Choroid plexus epithelial cell (primary cell): Measurements from ENCODE around the gene CHCHD10.

ENCODE experiments used
- DNase-seq: peaks from one replicate; pipeline ENCODE4 v3.0.0-alpha.2; 2010; ENCODE audit warnings: low read depth
- H3K4me3 ChIP-seq: 2 replicates; pipeline ENCODE4 v1.5.1; 2011; ENCODE audit warnings: low read depth, mild to moderate bottlenecking, control low read depth, low read length, moderate library complexity
- TF ChIP-seq, protein P1 (sequence below): conservative IDR thresholded peaks from 2 replicates; pipeline ENCODE4 v1.5.1; 2011; ENCODE audit warnings: low read depth, mild to moderate bottlenecking, control low read depth, inconsistent platforms, low read length, moderate library complexity

The CHCHD10 gene

DNA sequence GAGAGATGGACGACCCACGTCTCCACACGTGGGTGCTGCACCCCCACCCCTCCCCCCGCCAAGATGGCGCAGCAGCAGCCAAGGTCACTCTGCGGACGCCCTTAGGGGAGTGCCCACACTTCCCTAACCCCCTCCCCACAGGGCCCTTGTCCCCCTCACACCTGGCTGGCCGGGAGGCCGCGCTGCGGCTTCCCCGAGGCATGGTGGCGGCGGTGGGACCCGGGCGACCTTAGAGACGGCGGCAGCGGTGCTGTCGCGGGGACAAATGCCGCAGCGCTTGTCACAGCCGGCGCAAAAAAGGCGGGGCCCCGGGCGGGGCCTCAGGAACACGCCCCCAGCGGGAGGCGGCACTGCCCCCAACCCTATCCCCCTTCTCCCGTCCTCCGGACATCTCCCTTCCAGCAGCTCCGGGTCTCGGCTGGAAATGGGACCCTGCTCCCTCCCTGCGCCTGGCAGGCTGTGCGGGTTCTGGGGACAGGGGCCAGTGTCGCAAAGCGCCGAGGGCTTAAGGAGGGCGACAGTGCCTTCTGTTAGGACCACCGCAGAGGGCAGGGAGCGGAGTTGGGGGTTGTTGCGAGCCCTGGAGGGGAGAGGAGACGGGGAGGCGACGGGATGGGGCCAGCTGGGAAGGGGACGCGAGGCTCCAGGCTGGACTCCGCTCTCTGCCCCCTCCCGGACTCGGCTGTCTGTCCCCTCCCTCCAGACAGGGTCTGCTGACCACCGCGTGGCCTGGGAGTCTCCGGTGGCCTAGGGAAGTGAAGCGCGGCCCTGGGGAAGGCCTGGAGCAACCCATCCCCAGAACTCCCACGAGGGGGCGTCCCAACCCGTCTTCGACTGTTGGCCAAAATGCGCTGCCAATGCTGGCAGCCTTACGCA, at the start of gene CHCHD10:
Gene CHCHD10, minus strand, starts transcription at position 300 of the 876 bp plus-strand sequence. Its CDS starts 98 bp downstream, at position 202.
- H3K4me3 ChIP-seq: peak within 1 kb of the TSS; percentile 63
- TF ChIP-seq, protein P1, sequence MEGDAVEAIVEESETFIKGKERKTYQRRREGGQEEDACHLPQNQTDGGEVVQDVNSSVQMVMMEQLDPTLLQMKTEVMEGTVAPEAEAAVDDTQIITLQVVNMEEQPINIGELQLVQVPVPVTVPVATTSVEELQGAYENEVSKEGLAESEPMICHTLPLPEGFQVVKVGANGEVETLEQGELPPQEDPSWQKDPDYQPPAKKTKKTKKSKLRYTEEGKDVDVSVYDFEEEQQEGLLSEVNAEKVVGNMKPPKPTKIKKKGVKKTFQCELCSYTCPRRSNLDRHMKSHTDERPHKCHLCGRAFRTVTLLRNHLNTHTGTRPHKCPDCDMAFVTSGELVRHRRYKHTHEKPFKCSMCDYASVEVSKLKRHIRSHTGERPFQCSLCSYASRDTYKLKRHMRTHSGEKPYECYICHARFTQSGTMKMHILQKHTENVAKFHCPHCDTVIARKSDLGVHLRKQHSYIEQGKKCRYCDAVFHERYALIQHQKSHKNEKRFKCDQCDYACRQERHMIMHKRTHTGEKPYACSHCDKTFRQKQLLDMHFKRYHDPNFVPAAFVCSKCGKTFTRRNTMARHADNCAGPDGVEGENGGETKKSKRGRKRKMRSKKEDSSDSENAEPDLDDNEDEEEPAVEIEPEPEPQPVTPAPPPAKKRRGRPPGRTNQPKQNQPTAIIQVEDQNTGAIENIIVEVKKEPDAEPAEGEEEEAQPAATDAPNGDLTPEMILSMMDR: peak; percentile 80
- peak; percentile 70 for DNase-seq

DNA sequence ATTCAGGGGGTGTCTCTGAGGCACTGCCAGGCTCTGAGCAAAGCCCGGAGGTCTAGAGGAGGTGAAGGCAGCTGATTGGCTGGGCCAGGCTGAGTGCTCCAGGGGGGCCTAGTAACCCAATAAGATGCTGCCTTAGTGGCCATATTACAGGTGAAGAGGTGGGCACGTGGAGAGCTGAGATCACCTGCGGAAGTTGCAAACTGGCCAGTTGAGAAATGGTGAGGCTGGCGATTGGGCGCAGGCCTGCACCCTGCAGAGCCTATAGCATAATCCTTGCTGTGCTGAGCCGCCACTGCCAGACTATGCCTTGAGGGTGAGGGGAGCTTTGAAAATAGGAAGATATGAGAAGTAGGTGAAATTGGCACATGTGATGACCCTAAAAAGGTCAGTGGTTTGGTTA, 49.4 kb upstream of the CHCHD10 start:
- H3K4me3 ChIP-seq: no peak overlapping the region
- TF ChIP-seq, protein P1: no peak
- DNase-seq: no peak

DNA sequence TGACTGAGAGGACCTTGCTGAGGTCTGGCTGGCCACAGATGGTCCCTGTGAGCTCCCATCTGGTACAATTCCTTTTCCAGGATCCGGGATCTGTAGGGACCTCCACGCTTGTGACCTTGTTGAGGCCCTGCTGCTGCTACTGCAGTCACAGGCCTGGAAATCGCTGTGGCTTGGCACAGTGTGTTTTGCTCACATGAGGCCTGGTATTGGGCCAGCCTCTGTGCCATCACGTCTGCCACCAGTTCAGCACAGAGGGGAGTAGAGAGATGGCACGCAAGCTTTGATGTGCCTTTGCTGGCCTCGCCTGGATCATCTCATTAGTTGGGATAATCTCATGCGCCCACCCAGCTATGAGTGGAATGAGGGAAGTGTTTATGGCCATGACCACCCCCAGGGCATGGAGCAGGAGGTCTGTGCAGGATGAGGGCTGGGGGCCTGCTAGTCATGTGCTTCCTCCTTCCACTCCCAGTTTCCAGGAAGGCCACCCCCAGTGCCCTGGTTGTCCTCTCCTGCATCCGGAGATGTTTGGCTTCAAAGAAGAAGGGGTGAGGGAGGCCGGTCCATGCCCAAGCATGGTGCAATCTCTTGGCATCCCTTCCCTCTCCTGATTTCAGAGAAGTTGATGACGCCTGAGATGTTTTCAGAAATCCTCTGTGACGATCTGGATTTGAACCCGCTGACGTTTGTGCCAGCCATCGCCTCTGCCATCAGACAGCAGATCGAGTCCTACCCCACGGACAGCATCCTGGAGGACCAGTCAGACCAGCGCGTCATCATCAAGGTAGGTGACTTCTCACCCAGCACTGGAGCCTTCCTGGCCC, 48.6 kb upstream of the CHCHD10 start:
- H3K4me3 ChIP-seq: no peak overlapping the region
- no peak for DNase-seq
- TF ChIP-seq, protein P1: no peak

DNA sequence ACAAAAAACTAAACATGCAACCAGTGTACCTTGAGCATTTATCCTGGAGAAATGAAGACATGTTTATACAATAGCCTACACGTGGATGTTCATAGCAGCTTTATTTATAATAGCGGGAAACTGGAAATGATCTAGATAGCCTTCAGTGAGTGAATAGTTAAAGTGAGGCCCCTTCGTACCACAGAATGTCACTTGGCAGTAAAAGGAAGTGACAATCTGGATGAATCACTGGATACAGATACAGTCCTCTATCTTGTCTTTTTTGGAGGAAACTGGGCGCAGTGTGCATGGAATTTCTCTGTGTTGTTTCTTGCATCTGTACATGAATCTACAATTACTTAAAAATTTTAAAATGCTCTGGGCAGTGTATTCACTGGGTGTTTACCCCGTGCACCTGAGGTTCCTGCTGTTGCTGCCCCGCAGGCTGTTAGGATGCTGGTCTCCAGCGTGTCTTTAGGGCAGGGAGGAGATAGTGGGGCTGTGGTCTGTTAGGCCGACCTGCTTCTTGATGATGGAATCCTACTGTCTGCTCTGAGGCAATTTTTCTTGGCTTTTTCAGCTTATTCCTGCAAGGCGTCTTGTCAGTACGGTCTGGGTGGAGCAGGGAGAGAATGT, 47.9 kb upstream of the CHCHD10 start:
- no peak overlapping the region for H3K4me3 ChIP-seq
- no peak for DNase-seq
- TF ChIP-seq, protein P1: no peak

DNA sequence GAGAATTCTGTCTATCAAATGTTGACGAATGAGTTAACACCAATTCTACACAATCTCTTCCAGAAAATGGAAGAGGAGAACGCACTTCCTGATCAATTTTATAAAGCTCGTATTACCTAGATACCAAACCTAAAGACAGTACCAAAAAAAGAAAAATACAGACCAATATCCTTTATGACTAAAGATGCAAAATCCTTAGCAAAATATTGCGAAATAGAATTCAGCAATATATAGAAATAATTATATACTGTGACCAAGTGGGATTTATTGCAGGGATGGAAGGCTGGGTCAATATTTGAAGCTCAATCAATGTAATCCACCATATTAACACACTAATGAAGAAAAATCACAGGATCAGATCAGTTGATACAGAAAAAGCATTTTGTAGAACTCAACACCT, 44.6 kb upstream of the CHCHD10 start:
- no peak for DNase-seq
- H3K4me3 ChIP-seq: no peak overlapping the region
- TF ChIP-seq, protein P1: no peak

DNA sequence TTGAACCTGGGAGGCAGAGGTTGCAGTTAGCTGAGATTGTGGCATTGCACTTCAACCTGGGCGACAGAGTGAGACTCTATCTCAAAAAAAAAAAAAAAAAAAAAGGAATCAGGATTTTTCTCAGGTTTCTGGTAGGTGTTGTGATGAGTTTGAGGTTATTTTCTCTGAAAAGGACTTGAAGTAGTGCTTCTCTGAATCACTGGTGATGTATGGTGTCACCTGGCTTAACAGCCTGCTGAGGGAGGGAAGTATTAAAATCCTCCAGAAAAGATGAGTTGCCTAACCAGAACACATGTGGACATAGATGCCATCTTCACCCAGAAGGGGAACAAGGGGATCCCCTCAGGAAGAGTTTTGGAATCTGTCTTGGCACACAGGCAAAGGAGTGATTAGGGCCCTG, 39.1 kb upstream of the CHCHD10 start:
- no peak overlapping the region for H3K4me3 ChIP-seq
- TF ChIP-seq, protein P1: no peak
- no peak for DNase-seq
